Measurements from ENCODE around the gene PTTG1.

- TF ChIP-seq TAF1 (IDR thresholded peaks at IDR 0.05; ENCODE audit: low read depth, low read length) (no peak), POLR2A (IDR thresholded peaks at IDR 0.05; ENCODE audit: low read depth, low read length) (no peak), SPI1 (IDR thresholded peaks at IDR 0.05; ENCODE audit: low read depth, low read length) (no peak), POU2F2 (IDR thresholded peaks at IDR 0.05; ENCODE audit: low read depth, low read length) (no peak), POLR2AphosphoS5 (IDR thresholded peaks at IDR 0.05; ENCODE audit: low read depth, low read length) (no peak), PAX5 (IDR thresholded peaks at IDR 0.05; ENCODE audit: insufficient read depth, low read length, severe bottlenecking) (no peak)
These were observed 29.6 kb downstream of the PTTG1 start for GRCh38 chr5:160451281-160451680.

Data from GM12891 (cell line).